Activated CD4-positive, CD25-positive, alpha-beta regulatory T cell treated with anti-CD3 and anti-CD28 coated beads, Interleukin-2, amount 50 U/mL, for 16 hours (primary cell): ENCODE measurements around the gene ACVR2B.

Experiments
- DNase-seq: peaks from one replicate; pipeline ENCODE4 v3.0.0-alpha.2; 2020; ENCODE audit warnings: low read depth, low spot score

The ACVR2B gene

DNA sequence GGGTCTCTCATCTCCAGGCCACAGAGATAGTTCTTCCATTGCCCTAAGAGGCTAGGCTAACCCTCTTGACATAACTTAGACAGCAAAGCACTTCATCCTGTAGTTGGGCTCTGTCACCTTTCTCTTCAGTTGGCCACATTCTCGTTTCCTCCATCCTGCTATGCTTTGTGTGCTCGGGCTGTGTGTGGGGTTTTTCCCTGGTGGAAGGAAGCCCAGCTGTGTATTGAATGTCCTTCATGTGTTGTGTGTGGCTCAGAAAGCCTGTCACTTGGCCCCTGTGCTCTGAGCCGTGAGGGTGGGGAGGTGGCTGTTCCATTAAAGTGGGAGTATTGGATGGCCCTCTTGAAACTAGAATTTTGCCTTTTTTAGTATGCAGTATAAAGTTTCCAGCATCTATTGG lies 33.6 kb downstream of the ACVR2B start:
- DNase-seq: no peak

DNA sequence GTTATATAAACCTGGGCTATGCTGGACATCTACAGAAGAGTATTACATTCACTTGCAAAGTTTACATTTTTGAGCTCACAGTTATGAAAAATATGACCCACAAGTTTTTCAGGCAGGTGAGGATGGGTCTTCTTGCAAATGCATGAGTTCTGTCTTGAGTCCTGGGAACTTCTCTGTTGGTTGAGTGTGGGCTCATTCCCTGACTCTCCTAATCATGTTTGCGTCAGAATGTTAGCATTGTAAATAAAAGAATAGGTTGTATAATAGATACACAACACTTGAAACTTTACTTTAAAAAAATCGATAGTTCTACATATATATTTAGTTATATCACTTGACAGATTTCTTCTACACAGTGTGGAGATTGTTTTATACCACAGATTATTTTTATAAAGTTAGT lies 35.3 kb downstream of the ACVR2B start:
- no peak for DNase-seq

DNA sequence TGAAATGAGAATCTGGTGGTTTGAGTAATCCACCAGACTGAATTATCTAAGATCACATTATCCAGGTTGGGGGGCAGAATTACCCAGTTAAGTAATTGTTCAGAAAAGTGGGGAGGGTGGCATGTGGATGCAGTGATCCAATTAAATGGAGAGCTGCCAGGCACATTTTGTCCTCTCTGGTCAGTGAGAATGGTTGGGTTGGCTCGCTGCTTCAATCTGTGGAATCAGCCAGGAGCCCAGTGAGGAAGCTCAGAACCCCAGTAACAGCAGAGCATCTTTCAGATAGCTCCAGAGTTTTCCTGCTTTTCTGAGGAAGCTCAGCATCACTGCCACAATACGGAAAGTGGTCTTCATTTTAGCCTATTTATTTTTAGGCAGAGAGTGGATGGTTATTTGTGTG lies 36.1 kb downstream of the ACVR2B start:
- no peak for DNase-seq

DNA sequence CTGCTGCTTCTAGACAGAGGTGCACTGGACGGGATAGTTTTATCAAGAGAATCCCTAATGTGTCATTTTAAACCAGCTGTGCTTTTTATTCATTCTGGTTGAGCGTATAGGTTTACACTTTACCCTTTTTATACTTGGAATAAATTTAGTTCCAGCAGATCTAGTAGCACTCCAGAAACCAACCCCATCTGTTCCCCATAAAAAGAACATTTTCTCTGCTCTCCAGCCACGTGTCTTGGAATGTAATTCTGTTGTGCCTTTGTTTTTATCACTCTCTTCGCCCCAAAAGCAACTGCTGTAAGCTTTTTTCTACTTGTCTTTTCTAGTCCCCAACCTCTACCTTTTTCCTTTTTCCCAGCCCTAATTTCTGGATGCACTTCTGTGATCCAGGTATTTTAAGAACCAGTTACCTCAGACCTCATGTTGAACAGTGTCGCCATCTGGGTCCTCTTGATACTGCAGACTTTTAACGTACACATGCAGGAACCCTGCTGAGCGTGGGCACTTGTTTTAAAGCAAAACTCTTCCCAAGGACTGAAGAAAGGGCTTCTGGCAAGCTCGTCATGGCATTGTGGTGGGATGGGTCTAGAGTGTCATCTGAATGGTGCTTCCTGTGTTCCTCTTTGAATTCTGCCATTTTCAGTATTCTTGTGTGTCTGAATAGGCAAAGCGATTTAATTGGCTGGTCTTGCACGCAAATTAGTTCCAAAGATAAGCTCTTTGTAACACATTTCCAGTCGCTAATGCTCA lies 36.8 kb downstream of the ACVR2B start:
- DNase-seq: no peak

DNA sequence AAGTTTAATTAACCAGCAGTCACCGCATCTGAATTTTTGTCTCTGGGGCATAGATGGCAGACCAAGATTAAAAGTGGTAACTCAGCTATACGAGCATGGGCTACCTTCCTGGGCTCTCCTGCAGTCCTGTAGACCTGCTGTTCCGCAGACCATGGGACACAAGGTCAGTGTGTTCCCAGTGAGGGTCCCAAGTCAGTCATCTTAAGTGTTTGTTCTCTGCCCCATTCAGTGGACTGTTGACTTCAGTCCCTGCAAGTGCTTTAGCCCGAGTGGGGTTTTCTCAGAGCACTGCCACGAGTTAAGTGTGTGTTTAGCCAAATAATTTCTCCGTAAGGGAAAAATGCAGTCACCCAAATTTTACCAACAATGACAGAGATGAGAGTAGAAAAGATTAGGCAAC lies 37.5 kb downstream of the ACVR2B start:
- DNase-seq: no peak

DNA sequence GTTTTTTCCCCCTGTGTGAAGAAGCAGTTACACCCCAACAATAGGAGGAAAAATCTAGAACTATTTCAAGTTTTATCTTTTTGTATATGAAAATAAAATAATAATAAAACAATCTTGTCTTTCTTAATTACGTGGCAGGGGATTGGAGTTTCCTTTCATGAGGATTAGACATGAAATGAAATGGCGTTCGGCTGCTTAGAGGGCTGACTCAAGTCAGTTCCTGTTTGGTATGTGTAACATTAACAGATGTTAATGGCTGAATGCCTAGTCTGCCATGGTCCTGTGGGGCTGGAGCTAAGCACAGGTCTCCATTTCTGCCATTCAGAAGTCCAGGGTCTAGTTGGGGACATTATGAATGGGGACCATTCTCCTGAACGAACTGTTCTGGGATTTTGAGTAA lies 39.3 kb downstream of the ACVR2B start:
- no peak for DNase-seq

DNA sequence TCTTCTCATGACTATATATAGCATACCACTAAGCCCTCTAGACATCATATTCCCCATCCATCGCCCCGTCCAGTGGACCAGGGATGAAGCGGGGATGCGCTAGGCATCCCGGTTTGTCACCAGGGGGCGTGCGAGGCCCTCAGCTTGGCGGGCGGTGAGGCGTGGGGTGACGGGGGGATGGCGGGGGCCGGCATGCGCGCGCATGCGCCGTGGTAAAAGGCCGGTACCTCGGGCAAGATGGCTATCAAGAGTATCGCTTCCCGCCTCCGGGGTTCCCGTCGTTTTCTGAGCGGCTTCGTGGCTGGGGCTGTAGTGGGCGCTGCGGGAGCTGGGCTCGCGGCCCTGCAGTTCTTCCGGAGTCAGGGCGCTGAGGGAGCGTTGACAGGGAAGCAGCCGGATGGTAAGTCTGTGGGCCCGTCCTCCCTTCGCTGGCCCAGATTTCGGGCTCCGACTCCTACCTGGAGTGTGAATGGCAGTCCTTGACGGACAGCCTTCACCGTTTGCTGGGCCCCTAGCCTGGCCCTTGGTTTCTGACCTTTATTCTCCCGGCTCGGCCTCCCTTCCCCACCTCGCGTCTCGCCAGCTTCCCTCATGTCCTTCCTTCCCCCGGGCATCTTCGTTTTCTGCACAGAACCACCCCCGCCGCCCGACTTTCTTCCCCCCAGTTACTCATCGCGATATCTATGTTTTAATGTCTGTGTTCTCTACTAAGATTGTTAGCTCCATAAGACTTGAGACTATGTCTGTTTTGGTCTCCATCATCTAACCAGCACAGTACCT lies 42.6 kb downstream of the ACVR2B start, which contains the start of gene EXOG:
TSS of gene EXOG (plus strand) at position 210 of the 780 bp plus-strand sequence. CDS start at position 238, 28 bp downstream.
- peak; percentile 90 for DNase-seq

DNA sequence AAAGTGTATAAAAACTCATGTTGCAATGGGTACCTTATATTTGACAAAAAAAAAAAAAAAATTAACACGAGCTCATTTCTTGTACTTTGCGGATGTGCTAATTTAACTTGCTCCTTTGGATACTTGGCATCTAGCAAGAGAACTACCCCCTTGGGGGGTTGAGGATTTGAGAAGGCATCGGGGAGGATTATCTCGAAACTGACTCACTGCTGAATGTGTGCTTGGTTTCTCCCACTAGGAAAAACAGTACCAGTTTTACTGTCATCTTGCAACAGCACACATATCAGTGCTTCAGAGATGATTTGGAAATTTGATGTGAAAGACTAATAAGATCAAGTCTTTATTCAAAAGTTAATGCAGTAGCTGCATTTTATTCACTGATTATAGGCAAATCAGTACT lies 43.3 kb downstream of the ACVR2B start:
- no peak for DNase-seq

DNA sequence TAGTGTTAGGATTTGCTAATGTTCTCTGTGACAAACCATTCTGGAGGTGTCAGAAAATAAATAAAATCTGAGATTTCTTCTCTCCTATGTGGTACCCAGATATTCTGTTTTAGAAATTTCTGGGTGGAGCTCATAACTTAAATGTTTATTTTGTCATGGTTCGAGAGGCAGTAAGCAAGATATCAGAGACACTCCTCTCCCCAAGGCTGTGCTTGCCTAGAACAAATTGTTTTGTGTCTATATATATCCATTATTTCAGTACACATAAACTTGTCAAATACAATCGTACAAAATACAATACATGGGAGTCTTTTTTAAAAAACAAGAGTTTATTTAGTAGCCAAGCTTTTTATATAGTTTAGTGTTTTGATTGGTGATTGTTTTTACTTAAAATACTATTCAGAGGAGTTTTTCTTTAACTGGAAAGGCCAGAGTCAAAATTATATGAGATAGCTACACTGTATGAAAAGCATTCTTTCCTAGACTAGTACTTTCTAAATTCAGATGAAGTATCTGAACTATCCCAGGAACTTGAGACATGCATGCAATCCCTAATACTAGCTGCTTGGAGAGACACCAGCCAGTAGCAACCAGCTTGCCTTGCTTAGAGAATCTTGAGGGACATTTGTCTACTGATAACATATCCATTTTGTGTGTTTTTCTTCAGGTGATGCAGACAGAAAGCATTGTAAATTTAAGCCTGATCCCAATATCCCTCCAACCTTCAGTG lies 47.2 kb downstream of the ACVR2B start:
- no peak for DNase-seq

DNA sequence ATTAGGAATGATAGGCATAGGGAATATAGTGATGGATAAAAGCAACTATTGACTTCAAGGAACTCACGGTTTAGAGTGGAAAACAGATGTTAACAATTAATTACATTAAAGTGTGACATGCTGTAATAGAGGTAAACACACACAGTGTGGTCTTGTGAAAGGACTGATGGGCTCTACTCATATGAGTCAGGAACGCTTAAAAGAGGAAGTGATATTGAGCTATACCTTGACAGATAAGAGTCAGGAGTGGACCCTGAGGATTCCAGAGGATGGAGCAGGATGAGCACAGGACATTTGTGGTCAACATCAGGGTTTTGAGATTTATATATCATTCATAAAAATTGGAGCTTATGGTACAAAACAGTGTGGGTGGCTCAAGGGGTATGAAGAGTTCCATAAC lies 53.4 kb downstream of the ACVR2B start:
- no peak for DNase-seq

DNA sequence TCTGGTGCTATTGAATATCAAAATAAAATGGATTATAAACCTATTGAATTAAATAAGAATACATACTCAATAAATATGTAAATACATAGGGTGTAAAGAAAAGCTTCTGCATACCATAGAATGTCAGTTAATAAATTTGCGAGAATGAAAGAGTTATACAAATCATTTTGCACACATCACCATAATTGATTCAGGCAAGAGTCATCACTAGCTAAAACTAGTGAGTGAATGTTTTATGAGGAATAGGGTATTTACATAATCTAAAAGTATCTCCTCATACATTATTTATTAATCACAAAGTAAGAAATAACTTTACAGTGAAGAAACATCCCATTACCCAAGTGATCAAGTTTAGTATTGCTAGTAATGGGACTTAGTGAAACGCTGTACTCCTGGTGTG lies 56.0 kb downstream of the ACVR2B start:
- DNase-seq: no peak

DNA sequence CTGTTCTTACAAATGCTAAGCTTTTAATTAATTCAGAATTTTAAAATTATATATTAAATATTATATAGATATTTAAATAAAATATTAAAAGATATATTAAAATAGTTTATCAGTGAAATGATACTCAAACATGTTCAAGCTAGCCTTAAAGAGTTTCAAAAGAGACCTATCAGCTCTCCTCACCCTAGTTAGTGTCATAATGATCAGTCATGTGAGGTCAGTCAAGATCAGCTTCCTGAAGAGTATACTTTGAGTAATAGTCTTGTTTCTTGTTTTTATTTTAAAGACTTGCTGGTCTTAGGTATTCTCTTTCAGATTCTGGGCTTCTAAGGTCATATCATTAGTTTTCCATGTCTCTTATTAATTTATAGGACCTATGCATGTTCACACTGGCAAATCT lies 56.9 kb downstream of the ACVR2B start:
- DNase-seq: no peak

DNA sequence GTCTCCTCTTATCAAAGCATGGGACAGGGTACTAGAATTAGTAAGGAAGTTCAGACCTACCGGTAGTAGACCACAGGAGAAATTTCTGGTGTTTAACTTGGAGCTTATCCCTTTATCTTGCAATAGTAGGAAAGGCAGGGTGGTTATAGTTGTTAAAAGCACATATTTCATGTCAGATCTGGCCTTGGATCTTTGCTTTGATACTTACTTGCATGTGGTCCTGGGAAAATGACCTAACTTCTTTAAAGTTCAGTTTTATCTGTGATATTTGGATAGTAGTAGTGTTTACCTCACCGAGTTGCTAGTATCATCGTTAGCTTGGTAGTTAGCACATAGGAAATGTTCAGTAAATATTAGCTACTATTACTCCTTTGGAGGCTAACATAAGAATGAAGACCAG lies 57.9 kb downstream of the ACVR2B start:
- no peak for DNase-seq

DNA sequence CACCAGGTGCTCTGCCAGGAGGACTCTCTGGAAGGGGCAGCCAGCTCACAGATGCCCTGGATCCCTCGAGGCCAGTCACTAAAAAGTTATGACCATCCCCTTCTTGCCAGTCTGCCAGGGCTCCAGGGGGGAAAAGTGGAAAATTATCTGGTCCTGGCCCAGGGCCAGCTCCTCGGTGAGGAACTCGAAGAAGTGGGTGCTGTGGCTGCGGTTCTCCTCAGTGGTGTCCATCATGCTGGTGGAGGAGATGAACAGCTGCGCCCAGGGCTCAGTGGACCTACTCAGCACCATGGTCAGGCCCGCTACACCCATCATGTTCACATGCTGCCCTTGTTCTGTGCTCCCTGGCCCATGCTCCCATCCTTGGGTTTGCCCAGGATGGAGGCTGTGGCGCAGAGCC lies 61.7 kb downstream of the ACVR2B start:
- DNase-seq: no peak

DNA sequence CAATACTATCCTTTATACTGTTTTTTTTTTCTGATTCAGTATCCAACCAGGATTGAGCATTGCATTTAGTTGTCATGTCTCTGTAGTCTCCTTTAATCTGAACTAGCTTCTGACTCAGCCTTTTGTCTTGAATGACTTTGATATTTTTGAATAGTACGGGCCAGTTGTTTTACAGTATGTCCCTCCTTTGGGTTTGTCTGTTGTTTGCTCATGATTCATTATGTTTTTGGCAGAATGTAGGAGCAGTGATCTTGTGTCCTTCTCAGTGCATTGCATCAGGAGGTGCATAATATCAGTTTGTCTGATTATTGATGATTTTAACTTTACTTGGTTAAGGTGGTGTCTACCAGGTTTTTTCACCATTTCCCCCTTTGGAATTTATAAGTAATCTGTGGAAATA lies 63.0 kb downstream of the ACVR2B start:
- no peak for DNase-seq

DNA sequence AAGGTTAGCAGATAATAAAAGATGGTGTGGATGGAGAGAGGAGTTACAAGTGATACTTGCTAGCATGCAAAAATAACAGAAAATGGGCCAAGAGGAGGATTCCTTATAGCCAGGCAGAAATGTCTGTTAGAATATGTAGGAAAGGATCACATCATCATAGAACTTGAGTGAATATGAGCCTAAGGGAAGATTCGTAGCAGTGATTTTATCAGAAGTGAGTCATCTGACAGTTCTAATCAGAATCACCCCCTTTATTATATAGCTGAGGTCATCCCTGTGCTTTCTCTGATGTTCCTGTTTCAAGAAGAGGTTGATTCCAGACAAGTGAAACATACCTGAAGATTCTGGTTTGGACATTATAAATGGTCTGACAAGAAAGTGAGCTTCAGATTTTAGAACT lies 65.3 kb downstream of the ACVR2B start:
- no peak for DNase-seq

DNA sequence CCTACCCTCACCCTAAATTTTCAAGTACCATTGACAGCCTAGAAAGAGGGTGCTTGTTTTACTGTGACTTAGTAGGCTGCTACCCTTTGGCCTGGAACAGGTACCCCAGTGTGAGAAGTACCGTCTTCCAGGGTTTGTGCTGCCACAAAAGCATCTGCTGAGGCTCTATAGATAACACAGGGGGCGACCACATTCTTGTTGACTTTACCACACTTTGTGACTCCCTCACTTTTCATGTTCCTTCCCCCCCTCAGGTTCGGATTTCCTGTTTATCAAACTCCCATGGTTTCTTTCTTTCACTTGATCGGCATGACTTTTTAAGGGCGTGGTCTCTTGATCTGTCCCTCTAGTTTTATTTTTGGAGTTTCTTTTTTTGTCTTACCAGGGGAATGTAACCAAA lies 66.0 kb downstream of the ACVR2B start:
- DNase-seq: no peak

DNA sequence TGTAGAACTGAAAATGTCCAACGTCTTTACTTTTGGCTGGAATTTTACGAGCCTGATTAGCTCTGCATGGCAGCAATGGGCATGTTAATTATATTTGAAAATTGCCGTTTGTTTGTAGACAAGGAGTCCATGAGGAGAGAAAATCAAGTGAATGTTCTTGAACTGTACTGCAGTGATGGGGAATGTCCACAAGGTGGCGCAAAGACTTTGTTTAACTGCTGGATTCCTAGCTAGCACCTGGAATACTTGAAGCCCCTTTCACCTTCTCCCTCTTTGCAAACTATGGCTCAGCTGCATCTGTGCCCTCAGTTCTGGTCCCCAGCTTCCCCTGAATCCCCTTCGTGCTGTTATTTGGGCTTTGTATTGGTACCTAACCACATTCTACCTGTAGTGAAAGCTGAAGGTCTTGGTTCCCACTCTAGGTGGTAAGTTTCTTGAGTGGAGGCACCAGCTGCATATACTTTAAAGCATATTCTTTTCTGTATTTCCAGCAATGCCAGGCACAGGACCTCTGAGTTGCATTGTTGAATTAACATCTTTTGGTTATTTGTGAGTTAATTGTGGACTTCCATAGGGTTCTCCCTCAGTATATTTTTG lies 67.8 kb downstream of the ACVR2B start:
- DNase-seq: peak; percentile 45

DNA sequence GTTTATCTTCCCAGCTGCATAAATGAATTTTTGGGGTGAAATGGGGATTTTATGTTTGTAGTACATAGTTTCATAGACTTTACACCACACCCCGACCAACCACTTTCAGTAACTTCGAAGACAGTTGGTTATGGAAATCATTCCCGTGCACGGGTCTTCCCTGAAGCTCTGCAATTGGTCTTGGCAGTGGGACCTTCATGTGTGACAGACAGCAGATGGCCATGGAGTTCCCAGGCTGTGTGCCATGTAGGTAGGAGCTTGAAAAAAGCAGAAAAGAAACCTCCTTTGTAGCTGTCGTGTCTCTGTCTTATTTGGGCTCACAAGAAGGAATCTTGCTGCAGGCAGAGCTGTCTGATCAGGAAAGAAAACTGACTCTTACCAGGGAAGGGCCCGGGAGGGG lies 68.3 kb downstream of the ACVR2B start:
- no peak for DNase-seq

DNA sequence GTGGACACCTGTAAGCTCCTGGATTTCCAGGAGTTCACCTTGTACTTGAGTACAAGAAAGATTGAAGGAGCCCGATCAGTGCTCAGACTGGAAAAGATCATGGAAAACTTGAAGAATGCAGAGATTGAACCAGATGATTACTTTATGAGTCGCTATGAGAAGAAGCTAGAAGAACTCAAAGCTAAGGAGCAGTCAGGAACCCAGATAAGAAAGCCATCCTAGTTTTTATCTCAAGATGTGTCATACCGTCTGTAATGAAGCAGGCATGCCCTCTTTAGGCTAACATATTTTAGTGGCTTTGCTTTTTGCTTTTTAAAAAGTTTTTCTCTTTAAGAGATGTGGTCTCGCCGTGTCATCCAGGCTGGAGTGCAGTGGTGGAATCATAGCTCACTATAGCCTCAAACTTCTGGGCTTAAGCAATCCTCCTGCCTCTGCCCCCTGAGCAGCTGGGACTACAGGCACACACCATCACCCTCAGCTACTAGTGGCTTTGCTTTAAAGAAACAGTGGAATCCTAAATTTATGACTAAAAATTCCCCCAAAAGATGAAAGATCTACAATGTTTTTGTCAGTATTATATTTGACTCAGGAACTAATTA lies 70.5 kb downstream of the ACVR2B start:
- no peak for DNase-seq

DNA sequence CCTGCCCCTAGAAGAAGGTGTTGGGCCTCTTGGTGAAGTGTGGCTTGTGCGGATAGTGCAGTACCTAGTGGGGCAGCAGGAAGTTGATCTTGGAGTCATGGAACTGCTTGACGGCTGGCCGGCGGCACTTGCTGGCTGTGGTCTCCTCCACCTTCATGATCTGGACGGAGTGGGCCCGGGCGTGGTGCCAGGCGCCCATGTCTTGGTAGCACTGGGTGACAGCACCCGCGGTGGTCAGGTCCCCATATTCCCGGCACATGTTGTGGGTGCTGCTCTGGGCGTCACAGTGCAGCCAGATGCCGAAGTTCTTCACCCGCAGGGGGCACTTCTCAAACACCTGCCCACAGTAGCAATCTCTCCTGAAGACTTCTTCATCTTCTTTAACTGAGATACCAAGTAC lies 73.1 kb downstream of the ACVR2B start:
- DNase-seq: no peak

DNA sequence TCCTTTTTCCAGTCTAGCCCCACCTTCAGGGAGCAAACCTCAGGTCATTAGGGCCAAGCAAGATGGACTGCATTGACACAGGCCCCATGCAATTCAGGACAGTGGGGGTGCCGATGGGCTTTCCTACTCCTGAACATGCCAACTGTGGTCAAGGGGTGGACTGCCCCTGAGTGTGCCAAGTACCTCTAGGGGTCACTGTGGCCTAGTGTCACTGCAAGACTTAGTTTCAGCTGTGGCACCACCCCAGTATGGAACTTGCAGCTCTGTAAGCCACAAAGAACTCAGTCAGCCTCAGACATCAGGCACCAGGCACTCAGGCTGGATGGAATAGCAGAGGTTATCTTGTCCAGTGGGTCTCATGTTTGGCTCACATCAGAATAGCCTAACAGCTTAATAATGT lies 74.8 kb downstream of the ACVR2B start:
- no peak for DNase-seq
